ENCODE results near the gene CDC42SE2.
"Not testable (repeated sequence)": the region's sequence is repeated elsewhere in the genome, so short reads cannot be mapped to it uniquely, and the experiment has no call there.

The CDC42SE2 gene

DNA sequence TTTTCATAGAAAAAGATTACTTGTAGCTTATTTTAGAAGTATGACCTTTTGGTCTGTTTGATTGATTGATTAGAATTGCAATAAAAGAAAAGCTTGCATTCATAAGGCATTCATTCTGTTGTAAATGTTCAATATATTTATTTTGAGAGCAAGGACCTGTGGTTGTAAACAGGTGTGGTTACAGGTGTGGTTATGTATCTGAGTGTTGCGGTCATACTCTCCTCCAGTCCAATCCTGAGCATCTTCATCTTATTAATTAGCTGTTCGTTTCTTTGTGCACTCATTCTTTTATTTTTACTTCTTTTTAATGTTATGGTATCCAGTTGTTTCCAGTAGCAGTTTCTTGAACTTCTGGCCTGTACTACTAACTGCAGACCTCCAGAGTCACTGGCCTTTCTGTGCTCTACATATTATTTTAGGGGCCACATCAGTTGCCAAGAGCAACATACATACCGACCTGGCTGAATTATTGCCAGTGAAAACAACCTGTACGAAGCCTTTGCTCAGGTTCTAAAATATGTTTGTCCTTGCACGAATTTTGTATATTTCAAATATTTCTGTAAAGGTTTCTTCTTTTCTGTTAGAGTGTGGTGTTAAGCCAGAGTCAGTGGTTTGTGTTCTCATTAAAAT lies 128.7 kb downstream of the CDC42SE2 start:
- DNase-seq (ENCODE audit: low read depth): no peak

DNA sequence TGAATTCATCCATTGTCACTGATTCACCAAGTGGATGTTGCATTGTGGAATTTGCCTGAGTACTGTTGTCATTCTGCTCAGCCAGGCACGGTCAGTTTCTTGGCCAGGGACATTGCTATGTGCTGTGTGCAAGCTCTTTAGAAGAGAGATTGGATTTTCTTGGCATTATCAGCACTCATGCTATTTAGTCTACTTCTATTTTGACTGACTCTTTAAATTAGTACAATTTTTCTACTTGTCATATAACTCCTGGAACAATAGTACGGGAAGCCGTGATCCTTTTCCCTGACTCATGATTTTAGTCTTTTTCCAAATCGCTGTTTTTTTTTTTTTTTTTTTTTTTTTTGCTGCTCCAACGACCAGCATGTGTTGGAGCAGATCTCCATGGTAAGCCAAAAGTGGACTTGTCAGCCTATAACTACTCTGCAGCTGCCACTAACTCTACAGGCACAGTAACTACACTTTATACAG lies 129.7 kb downstream of the CDC42SE2 start:
- no peak for DNase-seq (ENCODE audit: low read depth)

DNA sequence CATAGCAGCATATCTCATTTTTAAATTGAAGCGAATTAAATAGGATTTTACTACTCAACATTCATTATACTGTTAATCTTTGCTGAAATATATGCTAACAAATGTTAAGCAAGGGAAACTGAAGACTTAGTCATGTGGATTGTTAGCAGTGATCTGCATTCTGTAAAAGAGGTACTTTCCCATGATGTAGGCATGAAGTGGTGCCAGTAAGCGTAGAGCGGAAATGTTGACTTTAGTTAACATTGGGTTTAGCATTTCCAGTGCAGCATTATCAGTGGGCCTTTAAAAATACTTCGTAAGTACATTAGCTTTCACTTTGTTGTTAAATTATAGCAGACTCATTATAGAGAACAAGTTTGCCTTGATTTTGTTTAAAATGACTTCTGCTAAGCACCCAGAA lies 130.3 kb downstream of the CDC42SE2 start:
- no peak for DNase-seq (ENCODE audit: low read depth)

DNA sequence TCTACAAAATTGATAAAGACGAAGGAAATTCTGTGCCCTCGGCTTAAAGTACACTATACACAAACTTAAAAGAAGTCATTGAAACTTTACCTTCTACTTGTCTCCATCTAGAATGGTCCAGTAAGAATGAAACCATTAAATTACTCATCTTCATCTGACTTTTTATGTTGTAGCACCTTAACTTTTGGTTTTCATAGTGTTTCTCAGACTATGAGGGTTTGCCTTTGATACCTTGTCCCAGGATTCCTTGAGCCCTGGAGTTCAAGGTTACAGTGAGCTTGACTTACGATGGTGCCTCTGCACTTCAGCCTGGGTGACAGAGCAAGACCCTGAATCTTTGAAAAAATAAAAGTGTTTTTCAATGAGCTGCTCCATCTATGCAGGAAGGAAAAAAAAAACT lies 132.2 kb downstream of the CDC42SE2 start:
- DNase-seq (ENCODE audit: low read depth): no peak

DNA sequence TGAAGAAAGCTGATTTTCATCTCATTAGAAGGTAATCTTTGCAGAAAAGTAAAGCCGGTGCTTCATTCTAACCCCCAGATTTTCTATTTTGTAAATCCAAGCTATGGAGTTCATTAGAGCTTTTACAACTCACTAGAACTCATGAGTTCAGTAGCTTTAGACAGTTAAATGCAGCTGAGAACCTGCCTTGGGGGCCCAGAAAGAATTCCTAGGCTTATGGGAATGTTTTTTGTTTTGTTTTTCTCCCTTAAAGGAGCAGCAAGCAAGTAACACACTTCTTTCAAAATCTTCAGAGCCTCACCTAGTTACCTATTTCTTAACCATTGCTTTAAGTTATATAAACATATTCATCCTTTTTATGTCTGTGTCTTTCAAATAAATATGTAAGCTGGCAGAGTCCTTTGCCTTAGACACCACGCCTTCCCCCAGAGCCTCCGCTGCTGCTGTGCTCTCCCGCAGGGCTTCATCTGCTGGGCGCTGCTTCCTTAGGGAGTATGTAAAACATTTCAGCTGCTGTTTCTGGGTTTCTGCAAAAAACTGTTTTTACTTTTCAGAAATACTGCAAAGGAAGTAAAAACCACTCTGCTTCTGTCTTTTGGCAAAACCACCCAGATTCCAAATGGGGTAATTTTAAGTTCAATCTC lies 132.9 kb downstream of the CDC42SE2 start:
- no peak for DNase-seq (ENCODE audit: low read depth)

DNA sequence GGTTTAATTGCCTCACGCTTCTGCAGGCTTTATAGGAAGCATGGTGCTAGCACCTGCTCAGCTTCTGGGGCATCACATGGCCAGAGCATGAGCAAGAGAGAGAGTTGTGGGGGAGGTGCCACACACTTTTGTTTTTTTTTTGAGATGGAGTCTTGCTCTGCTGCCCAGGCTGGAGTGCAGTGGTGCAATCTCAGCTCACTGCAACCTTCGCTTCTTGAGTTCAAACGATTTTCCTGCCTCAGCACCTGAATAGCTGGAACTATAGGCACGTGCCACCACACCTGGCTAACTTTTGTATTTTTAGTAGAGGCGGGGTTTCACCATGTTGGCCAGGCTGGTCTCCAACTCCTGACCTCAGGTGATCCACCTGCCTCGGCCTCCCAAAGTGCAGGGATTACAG lies 135.2 kb downstream of the CDC42SE2 start:
- DNase-seq (ENCODE audit: low read depth): not testable (repeated sequence)

DNA sequence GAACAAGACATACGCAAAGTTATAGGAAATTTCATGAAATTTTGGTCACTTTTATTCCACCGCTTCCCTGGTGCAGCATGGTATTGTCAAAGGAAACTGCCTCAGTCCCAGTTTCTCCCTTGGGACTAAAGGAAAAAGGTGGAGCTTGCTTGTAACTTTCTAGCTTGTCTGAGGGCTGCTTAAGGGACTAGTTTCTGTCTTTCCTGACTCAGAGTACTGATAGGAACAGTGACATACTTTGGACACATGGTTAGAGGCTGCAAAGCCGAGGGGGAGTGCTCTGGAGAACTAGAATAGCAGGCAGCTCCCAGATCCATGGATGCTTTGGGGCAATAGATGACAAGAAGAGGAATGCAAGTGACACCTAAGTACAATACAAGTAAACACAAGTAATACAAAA lies 136.7 kb downstream of the CDC42SE2 start:
- DNase-seq (ENCODE audit: low read depth): no peak

DNA sequence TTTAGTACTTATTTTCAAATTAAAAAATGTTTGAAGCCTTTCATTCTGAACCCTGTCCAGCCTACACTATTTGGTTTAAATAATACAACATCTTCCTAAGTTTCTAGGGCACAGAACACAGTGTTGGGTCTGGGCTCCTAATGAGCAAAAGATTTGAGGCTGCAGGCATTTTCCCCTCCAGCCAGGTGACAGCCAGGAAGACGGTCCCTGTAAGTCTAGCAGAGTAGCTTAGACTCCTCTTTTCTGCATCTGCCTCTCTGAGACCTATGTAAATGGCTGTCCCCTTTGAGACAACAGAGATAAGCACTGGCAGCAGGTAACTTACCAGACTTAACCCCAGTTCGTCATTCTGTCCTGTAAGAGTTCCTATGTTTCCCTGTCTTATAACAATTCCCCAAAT lies 141.8 kb downstream of the CDC42SE2 start:
- no peak for DNase-seq (ENCODE audit: low read depth)

DNA sequence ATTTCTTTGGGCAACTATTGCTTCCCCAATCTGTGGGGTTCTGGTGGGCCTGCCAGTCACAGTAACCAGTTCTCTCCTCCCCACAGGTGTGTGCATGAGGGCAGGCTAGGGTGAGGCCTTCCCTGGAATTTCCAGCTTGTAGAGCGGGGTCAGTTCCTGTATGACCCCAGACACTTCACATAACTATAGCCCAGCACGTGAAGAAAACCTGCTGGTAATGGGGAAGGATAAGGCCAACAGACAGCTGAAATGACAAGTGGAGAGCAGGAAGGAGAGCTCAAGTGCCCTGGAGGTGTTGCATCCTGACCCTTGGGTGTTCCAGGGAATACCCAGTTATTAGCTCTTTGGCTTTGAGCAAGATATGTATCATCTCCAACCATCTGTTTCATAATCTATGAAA lies 142.2 kb downstream of the CDC42SE2 start:
- no peak for DNase-seq (ENCODE audit: low read depth)

DNA sequence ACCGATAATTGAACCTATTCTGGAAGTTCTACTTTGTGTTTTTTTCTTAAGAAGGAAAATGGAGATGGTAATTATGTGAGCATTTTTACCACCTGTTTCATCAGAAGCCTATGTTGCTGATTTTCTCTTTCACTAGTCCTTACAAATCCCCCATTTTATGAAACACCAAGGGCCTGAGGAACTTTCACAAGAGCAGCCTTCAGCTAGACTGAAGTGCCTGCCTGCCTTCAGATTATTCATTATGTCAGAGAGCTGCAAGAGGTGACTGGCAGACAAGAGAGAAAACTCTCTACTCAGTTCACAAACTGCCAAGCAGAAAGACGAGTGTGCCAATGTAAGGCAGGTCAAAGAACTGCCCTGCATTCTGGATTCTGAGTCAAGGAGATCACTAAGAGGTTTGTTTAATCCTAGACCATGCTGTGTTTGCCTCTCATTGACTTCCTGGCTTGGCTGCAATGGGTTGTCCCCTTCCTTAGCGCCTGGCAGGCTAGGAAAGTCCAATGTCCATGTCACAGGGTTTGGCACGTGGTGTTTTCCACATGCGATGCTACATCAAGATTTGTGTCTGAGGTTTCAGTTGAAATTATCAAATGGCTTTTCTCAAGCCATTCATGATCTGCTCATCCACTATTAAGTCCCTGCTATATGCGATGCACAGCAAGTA lies 143.3 kb downstream of the CDC42SE2 start:
- no peak for DNase-seq (ENCODE audit: low read depth)

DNA sequence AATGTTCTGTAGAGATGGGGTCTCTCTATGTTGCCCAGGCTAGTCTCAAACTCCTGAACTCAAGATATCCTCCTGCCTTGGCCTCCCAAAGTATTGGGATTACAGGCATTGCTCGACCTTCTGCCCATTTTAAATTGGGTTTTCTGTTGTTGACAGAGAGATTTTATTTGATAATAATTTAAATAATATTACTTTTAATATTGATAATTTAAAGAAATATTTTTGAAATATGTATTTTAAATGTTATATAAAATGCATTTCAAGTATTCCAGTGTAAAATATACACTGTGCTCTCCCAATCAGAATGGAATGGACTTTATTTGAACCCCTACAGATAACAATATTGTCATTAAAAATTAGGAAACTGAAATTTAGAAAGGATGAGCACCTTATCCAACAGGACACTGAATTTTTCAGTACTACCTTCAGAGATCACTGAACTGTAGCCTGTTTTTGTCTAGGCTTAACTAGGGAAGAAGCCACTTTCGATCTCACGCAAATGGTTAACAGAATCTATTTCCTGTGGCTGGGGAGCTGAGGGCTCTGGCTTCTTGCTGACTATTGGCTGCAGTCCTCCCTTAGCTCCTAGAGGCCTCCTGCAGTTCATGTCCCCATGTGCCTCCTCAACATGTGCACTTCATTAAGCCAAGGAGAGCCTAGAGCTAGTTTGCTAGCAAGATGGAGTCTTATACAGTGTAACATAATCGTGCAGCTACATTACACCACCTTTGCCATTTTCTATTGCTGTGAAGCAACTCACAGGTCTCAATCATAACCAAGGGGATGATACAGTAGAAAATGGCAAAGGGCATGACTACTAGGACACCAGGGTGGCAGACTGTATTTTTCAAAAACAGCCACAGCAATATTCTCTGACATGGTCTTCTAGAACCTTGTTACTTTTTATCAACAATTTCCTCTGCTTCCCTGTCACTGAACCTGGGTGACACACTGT lies 150.0 kb downstream of the CDC42SE2 start:
- DNase-seq (ENCODE audit: low read depth): no peak

DNA sequence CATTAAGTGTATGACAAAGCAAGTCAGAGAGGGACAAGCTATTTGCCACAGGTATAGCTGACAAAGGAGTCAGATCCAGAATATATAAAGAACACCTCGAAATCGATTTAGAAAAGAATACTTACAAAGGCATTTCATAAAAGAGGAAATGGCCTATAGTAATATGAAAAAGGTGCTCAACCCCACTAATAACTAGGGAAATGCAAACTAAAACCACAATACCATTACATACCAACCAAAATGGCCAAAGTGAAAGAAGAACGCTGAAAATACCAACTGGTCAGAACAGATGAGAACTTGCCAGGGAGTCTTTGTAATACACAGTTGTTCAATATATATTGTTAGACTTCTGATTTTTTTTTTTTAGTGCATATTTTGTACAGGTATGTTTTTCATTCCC lies 152.9 kb downstream of the CDC42SE2 start:
- DNase-seq (ENCODE audit: low read depth): no peak

DNA sequence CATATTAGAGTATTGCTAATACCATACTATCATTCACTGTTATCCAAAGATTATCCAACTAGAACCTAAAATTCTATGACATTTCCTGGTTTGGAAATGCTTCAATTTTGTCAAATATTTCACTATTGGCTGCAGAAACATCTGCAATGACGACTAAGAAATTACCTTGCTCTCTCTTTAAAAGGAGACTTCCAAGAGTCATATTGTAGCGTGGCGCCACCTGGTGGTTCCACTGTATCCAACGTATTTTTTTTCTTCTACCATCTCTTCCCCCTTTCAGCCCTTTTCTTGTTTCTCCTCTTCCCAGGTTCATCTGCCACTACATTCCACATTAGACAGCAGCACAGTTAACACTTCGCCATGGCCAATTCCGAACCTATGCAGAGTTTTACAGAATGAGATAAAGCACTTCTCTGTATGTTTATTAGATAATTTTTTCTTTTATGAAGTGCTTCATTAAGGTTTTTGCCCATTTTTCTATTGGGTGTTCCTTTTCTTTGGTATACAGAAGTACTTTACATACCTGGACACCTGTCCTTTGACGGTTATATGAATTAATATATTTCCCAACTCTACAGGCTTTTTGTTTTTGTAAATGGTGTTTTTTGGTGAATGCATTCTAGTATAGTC lies 153.5 kb downstream of the CDC42SE2 start:
- DNase-seq (ENCODE audit: low read depth): peak; percentile 78

DNA sequence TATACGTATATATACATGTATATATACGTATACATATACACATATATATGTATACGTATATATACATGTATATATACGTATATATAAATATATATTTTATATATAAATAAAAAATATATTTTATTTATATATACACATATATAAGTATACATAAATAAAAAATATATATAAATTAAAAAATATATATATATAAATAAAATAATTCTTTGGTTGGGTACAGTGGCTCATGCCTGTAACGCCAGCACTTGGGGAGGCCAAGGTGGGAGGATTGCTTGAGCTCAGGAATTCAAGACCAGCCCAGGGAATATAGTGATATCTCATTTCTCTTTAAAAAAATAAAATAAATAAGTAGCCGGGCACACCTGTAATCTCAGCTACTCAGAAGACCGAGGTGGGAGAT lies 155.0 kb downstream of the CDC42SE2 start:
- DNase-seq (ENCODE audit: low read depth): no peak

DNA sequence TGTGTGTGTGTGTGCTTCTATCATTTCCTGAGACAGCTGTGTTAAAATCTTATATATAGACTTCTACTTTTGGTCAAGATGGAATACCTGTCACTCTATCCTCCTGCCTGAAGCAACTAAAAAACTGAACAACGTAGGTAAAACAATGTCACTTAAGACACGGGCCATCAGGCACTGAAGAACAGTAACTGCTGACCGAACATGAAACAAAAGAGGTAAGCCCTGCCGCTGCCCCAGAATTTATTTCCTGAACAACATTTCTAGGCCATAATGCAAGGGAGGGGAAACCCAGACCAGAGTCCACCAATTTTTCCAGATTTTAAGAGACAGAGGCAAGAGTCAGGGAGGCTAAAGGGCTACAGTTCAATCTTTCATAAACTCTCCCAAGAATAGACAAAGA lies 156.0 kb downstream of the CDC42SE2 start:
- no peak for DNase-seq (ENCODE audit: low read depth)

DNA sequence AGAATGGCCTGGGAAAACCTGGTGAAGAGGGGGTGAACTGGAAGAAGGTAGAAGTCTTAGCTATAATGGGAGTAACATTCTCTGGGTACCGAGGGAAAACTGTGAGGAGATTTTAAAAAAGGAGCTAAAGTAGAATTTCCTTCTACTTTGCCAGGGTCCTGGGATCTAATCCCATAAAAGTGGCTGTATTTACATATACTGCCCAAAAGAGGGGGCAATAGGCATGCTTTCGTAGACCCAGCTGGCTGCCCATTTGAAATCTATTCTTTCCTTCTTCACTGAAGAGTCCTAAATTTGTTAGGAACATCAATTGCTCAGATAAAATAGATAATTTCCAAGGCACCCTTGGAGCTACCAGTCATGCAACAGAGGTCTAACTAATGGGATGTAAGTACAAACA lies 159.2 kb downstream of the CDC42SE2 start:
- DNase-seq (ENCODE audit: low read depth): no peak

DNA sequence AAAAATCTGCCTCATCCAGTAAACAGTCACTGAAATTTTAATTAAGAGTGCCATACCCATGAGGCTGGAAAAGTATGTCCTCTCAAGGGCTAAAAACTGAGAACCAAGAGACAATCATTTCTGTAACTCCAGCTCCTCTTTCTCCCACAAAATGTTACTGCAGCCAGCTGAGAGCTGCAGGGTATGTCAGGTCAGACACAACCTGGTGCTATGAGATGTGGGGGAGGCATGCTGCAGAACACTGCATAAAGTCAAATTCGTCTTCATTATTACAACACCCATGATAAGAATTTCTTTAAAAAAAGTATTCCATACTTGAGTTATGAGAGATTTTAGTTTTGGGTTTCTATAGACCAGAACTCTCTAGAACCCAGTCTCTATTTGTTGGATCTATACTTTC lies 162.2 kb downstream of the CDC42SE2 start:
- no peak for DNase-seq (ENCODE audit: low read depth)

DNA sequence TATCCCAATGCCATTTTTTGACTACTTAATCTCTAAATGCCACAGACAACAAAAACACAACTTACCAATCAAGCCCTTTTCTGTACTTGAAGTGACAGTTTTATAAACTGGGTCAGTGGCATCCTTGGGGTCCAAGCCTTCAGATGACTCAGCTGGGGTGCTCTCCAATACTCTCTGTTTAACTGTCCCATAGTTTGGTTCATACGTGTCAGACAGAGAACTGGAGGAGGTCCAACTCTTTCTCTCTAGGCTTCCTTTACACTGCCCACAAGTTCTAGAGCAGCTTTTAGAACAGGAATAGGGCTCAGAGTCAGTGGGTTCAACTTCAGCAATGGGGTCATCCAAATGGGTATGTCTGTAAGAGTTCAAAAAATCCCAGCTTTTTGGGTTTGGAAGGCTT lies 166.9 kb downstream of the CDC42SE2 start:
- no peak for DNase-seq (ENCODE audit: low read depth)

DNA sequence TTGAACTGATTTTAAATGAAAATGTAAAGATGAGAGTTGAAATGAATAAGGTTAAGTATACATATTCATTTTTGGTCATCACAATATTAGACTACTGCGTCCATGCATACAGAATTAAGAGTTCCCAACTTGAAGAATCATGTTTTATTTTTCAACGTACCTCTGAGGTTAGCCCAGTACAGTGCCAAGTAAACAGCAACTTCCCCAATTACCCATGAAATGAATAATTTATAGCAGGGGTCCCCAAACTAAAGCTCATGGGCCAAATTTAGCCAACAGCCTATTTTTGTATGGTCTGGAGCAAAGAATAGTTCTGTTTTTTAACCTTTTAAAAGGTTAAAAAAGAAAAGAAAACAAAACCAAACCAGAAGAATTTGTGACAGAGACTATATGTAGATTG lies 167.9 kb downstream of the CDC42SE2 start:
- DNase-seq (ENCODE audit: low read depth): no peak

DNA sequence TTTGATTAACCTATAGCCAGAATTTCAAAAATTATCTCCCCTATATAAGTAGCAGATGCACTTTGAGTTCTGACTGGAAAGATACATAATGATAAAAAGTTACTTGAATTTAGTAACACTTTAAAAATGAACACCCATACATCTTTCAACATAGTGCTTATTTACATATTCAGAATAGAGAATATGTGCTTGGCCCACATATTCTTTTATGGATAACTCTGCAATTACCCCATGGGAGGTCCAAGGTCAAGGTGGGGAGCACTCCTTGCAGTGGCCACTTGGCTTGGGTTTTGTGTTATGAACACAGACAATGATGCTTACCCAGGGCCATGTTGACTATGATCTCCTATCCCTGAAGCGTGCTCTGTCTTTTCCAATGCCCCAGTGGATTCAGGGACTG lies 169.3 kb downstream of the CDC42SE2 start:
- DNase-seq (ENCODE audit: low read depth): no peak

DNA sequence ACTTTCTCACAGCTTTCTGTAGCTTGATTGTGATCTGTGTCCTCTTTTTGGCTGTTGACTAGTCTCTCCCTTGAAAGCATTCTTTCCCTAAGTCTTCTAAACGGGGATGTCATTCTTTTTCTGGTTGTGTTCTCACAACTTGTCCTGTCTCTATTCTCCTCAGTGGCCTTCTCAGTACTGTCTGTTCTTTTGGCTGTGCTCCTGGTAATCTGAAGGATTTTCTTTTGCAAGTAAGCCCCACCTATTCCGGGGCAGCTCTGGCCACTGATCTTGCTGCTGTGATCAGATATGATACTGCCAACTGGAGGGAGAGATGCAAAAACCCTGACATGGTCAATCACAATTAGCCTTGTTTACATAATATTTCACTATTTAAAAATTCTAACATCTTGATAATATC lies 172.2 kb downstream of the CDC42SE2 start:
- no peak for DNase-seq (ENCODE audit: low read depth)

DNA sequence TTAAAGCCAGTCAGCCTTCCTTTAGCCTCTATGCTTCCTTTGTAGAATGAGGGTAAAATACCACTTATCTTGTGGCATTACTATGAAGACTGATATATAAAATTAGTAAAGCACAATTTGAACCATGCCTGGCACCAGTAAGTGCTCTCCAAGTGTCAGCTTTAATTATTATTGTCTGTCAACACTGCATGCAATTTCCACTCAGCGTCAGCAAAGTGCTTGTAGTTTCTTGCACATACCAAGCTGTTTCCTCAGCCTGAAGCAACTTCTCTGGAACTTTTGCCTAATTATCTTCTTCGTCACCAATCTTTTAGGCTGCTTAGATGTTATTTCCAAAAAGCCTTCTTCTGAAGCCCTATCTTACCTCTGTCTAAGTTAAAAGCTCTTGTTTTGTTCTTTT lies 177.3 kb downstream of the CDC42SE2 start:
- DNase-seq (ENCODE audit: low read depth): no peak

Measured in activated T-helper 9 cell treated with anti-CD3 and anti-CD28 coated beads, Interleukin-2, amount 50 U/mL, for 16 hours (primary cell).